DMS 273 treated with DMSO at 0.1 percent for 48 hours (cell line): ENCODE measurements around the gene ABLIM3.
"Not testable (repeated sequence)": the region's sequence is repeated elsewhere in the genome, so short reads cannot be mapped to it uniquely, and the experiment has no call there.

Experiments
- DNase-seq: peaks from one replicate; lab custom pipeline; 2025; lab: John Stamatoyannopoulos, UW

The ABLIM3 gene

GRCh38 chr5:149157330-149157729, 16.0 kb downstream of the ABLIM3 start:
- no peak for DNase-seq

- no peak for DNase-seq
Observed at GRCh38 chr5:149160291-149160787, 19.0 kb downstream of the ABLIM3 start.

DNA sequence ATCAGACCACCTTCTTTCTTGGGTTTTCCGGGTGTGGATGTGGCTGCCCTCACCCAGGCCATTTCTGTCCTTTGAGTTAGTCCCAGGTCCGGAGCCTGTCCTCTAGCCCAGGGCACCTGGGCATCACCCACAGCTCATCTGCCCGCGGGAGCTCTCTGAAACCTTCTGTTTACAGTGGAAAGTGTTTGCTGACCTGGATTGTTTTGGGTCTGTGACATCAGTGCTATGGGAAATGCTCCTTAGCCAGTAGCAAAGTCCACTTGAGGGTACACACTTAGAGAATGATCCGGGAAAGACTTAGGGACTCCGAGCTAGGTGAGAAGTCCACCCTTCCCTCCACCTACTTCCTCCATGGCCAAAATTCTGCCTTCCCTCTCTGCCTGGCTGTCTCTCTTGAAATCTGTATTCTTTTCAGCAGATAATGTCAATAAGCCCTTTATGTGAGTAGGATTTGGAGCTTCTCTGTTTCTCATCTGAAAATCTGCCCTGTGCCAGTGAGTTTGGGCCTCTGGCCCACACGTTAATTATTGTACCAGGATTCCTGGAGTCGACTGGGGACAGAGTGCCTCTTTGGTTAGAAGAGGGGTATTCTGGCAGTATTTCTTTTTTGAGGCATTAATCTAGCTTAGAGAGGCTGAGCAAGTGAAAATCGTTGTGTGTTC, 19.9 kb downstream of the ABLIM3 start:
- DNase-seq: no peak

DNA sequence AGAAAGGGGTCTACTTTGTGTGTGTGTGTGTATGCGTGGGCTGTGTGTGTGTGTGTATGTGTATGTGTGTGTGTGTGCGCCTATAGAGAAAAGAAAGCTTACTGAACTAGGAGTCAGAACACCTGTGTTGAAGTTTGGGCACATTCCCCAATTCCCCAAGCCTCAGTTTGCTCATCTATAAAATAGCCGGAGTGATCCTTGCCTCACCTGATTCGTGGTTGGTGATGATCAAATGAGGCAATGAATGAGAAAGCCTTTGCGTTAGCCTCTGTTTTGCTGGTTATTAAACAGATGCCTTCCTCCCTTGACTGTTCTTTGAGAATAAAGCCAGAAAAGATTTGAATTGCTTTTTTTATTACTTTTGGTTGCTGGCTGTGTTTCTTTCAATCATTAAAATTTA, 20.6 kb downstream of the ABLIM3 start:
- no peak for DNase-seq

GRCh38 chr5:149162401-149163084, 21.2 kb downstream of the ABLIM3 start:
- DNase-seq: no peak

GRCh38 chr5:149164731-149165130, 23.4 kb downstream of the ABLIM3 start:
- no peak for DNase-seq

DNA sequence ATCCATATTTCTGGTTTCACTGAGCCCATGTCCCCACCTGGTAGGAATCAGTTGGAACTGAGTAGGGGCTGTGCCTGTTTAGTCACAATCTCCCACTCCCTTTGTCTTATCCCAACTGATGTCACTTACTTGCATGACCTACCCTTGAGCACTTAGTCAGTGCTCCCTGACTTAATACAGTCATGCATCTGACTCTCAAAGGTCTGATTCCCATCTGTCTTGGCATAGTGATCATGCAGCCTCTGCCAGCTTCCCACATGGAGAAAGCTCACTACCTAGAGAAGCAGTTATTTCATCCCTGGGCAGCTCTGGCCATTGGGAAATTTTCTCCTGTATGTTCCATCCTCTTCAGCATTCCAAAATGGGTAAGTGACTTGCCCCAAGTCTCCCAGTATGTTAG, 24.8 kb downstream of the ABLIM3 start:
- peak; percentile 23 for DNase-seq

- DNase-seq: no peak
Observed at GRCh38 chr5:149166591-149167100, 25.4 kb downstream of the ABLIM3 start.

DNA sequence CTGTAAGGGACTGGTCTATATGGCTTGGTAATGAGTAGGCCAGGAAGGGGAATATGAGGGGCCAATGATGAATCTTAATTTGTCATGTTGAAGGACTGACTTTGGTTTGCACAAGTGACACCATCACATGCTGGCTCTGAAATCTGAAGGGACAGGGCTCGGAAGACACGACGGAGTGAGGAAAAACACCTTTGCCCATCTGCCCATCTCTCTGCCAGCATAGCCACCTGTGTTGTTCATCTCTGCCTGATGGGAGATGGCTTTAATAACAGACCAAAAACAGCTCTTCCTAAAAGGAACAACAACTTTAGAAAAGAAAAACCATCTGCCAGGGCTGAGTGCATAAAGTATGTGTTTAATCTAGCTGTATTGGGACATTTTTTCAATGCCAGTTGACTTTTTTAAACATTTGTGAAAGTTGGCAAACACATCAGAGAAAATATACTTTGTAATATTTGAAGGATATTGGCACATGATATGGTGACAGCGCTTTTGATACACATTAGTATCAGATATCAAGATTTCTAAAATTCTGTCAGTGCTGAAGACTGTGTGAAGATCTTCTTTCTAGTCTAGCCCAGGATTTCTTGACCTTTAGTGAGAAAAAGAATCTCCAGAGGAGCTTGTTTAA, 27.1 kb downstream of the ABLIM3 start:
- no peak for DNase-seq

GRCh38 chr5:149170299-149170698, 29.0 kb downstream of the ABLIM3 start:
- peak; percentile 99 for DNase-seq

- DNase-seq: no peak
Observed at GRCh38 chr5:149172261-149172660, 31.0 kb downstream of the ABLIM3 start.

DNA sequence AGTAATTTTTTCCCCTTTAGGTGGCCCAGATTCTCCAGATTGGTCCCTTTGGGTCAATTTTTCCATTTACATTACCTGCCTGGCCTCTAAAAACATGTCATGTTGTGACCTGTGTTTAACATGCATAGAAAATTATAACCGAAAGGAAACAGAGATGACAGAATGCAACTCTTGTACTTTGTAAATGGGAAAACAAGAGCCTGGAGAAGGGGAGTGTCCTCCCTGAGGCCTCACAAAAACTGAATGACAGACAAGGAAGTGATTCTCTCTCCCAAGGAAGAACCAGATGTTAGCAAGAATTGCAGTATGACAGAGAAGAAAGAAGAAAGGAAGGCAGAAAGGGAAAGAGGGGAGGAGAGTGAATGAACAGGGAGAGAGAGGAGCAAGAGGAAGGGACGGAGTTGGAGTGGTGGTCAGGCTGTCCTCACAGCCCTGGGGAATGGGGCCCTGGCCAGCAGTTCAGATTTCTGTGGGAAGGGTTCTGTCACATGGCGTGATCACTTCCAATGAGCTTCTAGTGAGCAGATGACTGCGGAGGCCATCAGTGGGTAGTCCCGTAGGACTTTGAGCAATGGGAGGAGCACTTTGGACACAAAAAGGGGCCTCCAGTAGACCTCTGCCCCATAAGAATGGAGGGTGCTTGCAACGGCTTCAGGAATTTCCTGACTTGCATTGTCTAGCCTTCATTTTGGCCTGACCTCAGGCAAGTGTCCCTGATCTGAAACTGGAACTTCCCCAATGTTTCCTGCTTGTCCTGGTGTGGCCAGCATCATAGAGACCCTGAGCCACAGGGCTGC, 31.6 kb downstream of the ABLIM3 start:
- DNase-seq: no peak

DNA sequence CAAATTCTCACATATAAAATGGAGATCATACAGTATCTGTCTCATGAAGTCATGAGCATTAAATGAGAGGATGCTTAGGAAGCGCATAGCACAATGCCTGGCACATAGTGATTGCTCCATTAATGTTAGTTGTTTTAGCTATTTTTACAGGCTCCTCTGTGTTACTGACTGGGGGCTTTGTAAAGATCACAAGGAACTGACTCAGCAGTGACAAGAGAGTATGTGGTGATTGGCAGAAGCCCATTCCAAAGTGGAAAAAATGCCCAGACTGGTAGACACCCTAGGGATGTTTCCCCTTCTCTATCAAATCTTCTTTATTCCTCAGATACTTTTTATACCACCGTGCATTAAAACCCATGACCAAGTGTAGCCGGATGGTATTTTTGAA, 33.5 kb downstream of the ABLIM3 start:
- no peak for DNase-seq

GRCh38 chr5:149175346-149176105, 34.2 kb downstream of the ABLIM3 start:
- no peak for DNase-seq

- DNase-seq: no peak
Observed at GRCh38 chr5:149177339-149177843, 36.1 kb downstream of the ABLIM3 start.

GRCh38 chr5:149177911-149178565, 36.7 kb downstream of the ABLIM3 start:
- DNase-seq: peak; percentile 57

GRCh38 chr5:149181732-149182131, 40.4 kb downstream of the ABLIM3 start:
- DNase-seq: no peak

GRCh38 chr5:149182241-149182640, 40.9 kb downstream of the ABLIM3 start:
- no peak for DNase-seq

DNA sequence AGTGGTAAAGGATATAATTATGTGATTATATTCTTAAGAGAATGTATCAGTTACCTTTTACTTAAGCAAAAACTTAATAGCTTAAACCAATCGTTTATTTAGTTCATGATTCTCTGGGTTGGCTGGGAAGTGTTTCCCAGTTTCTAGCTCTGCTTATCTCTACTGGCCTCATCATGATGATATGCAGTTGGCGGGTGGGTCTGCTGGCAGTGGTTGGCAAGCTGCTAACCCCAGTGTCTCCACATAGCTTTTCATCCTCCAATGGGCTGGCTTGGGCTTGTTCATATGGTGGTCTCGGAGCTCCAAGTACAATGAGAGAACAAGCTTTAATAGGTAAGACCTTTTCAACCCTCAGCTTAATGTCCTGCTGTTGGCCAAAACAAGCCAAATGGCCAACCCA, 43.8 kb downstream of the ABLIM3 start:
- no peak for DNase-seq

DNA sequence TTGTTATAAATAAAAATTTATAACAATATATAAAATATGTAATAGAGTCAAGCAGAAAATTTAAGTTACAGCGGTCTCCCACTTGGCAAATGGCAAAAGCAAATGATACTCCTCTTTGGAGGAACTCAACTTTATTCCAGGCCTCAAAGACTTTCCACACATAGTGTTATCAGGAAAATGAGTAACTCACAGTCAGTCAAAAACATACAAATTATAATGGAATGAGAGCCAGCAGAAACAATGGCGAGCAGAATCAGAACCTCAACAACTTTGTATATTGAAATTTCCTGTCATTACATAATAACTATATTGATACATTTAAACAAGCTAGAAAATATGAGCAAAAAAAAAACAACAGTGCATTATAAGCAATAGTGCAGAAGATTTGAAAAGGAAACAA, 45.2 kb downstream of the ABLIM3 start:
- no peak for DNase-seq

DNA sequence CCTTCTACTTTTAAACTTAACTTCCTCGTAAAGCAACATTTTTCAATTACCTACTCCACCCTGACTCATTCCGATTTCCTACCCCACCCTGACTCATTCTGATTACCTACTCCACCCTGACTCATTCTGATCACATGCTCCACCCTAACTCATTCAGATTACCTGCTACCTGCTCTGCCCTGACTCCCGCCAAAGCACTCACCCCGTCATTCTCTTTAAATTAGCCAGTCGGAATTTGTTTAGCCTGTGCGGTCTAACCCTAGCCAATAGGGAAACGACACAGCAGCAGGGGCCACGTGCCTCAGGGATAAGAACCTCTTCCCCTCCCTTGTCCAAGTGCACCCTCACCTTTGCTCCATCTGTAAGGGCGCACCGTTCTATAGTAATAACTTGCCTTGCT, 46.3 kb downstream of the ABLIM3 start:
- DNase-seq: not testable (repeated sequence)
